GM12864 (cell line): ENCODE data around the gene RNF113B.

Source experiments
- DNase-seq: peaks from one replicate; pipeline ENCODE4 v3.0.0-alpha.2; 2011; ENCODE audit warnings: low read depth
- H3K4me3 ChIP-seq: 2 replicates; pipeline ENCODE4 v1.5.1; 2011; ENCODE audit warnings: mild to moderate bottlenecking, low read depth, low read length, control low read depth
- TF ChIP-seq, protein P1 (sequence below): IDR thresholded peaks from 2 replicates; pipeline ENCODE4 v1.5.1; 2011; ENCODE audit warnings: low read depth, mild to moderate bottlenecking, moderate library complexity, low read length, control low read depth, inconsistent platforms; ENCODE audit errors: missing control alignments

Gene RNF113B

DNA sequence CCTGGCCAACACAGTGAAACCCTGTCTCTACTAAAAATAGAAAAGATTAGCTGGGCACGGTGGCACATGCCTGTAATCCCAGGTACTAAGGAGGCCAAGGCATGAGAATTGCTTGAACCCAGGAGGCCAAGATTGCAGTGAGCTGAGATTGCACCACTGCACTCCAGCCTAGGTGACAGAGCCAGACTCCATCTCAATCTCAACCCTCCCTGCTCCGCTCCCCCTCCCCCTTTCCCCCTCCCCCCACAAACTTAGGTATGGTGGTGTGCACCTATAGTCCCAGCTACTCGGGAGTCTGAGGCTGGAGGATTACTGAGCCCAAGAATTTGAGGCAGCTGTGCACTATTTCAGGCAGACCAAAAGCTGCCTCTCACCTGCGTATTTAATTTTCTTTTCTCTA lies 21.6 kb upstream of the RNF113B start:
- H3K4me3 ChIP-seq, result no peak overlapping the region
- TF ChIP-seq, protein P1, sequence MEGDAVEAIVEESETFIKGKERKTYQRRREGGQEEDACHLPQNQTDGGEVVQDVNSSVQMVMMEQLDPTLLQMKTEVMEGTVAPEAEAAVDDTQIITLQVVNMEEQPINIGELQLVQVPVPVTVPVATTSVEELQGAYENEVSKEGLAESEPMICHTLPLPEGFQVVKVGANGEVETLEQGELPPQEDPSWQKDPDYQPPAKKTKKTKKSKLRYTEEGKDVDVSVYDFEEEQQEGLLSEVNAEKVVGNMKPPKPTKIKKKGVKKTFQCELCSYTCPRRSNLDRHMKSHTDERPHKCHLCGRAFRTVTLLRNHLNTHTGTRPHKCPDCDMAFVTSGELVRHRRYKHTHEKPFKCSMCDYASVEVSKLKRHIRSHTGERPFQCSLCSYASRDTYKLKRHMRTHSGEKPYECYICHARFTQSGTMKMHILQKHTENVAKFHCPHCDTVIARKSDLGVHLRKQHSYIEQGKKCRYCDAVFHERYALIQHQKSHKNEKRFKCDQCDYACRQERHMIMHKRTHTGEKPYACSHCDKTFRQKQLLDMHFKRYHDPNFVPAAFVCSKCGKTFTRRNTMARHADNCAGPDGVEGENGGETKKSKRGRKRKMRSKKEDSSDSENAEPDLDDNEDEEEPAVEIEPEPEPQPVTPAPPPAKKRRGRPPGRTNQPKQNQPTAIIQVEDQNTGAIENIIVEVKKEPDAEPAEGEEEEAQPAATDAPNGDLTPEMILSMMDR, result no peak
- DNase-seq, result no peak

GRCh38 chr13:98195054-98195791 lies 18.2 kb upstream of the RNF113B start:
- TF ChIP-seq, protein P1, result no peak
- H3K4me3 ChIP-seq, result no peak overlapping the region
- no peak for DNase-seq

DNA sequence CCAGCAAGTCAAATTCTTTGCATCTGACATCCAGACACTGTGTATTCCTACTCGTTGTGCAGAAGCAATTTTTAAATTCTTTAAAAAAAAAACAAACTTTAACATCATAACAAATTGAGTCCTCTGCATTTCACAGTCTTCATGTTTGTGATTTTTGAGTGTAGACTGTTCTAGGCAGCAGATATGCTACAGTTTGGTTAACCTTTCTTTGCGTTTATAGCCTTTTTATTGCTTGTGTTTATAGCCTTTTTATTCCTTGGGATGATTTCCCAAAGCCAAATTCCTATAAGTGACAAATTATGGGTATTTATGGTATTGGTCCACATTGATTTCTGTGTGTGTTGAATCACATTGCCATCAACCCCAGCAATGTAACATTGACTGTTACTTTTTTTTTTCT lies 14.9 kb upstream of the RNF113B start:
- no peak for DNase-seq
- no peak overlapping the region for H3K4me3 ChIP-seq
- TF ChIP-seq, protein P1, result no peak

GRCh38 chr13:98190889-98191444 lies 13.9 kb upstream of the RNF113B start:
- TF ChIP-seq, protein P1, result no peak
- DNase-seq, result no peak
- no peak overlapping the region for H3K4me3 ChIP-seq

GRCh38 chr13:98189841-98190505 lies 12.9 kb upstream of the RNF113B start:
- no peak for DNase-seq
- TF ChIP-seq, protein P1, result no peak
- no peak overlapping the region for H3K4me3 ChIP-seq

DNA sequence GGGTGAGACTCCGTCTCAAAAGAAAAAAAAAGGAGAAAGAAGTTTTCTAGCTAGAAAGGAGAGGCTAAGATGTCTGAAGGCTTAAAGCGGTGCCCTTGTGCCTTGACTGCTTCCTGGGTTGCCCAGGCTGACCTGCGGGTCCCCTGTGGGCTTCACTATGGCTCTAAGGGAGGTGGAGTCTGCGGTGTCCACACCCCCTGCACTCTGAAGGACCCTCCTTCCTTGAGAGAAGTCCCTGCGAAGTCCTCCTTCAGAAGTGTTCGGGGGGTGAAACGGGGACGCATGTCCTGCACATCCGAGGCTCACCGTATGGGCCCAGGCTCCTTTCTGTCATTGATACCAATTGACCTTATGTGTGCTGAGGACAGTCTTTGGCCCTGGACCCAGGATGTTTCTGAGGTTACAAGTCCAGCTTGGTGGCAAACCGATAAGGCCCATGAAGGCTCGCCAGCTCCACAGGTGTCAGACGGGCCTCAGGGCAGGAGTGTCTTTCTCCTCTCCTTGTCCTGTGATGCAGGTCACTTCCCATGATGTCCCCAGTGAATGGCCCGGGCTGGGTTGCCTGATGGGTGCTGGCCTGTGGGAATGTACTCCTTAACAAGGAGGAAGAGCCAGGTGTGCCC lies 11.6 kb upstream of the RNF113B start:
- H3K4me3 ChIP-seq, result no peak overlapping the region
- no peak for DNase-seq
- TF ChIP-seq, protein P1, result no peak
